ENCODE measurements around the gene MMP23B. TPM values are rescaled to one million over a fixed set of nuclear protein-coding genes. Genes with fewer than 3 reads are reported as not detected.

MMP23B gene
- total RNA-seq, 4 donors from 2014 or later = 1.8 to 5.9 (median 4.1) TPM

- H3K36me3 ChIP-seq = peaks cover 0 to 13% (median 0%) of the 10 kb centered on the region in 3 donors
- no peak for DNase-seq
- H3K27ac ChIP-seq = peak overlapping the region in 3 of 4 donors; percentile 36 to 76 (median 62)
- peaks cover 0 to 9% of the 10 kb centered on the region in 2 donors for H3K27me3 ChIP-seq
- TF ChIP-seq CTCF (IDR thresholded peaks at IDR 0.05) (no peak), POLR2A (IDR thresholded peaks at IDR 0.05) (no peak)
- no peak overlapping the region for H3K4me3 ChIP-seq
- H3K9me3 ChIP-seq = no peaks in the 10 kb centered on the region
- H3K4me1 ChIP-seq = peaks cover 3 to 26% (median 11%) of the 10 kb centered on the region in 4 donors
These were observed 5.5 kb upstream of the MMP23B start for GRCh38 chr1:1626207-1627141.

- peaks cover 0 to 13% (median 0%) of the 10 kb centered on the region in 3 donors for H3K36me3 ChIP-seq
- peak overlapping the region in 3 of 4 donors; percentile 36 to 76 (median 62) for H3K27ac ChIP-seq
- DNase-seq = peak in 2 of 3 donors; percentile 82 to 84
- no peaks in the 10 kb centered on the region for H3K9me3 ChIP-seq
- H3K4me3 ChIP-seq = peak overlapping the region in 1 of 4 donors; percentile 9
- peak in 1 of 2 donors; percentile 33 for TF ChIP-seq POLR2A (IDR thresholded peaks at IDR 0.05)
- peak in 1 of 6 experiments; percentile 5 for TF ChIP-seq CTCF (IDR thresholded peaks at IDR 0.05)
- H3K4me1 ChIP-seq = peaks cover 3 to 34% (median 18%) of the 10 kb centered on the region in 4 donors
- peaks cover 0 to 17% of the 10 kb centered on the region in 2 donors for H3K27me3 ChIP-seq
These were observed 4.6 kb upstream of the MMP23B start for GRCh38 chr1:1627261-1627828.

DNA sequence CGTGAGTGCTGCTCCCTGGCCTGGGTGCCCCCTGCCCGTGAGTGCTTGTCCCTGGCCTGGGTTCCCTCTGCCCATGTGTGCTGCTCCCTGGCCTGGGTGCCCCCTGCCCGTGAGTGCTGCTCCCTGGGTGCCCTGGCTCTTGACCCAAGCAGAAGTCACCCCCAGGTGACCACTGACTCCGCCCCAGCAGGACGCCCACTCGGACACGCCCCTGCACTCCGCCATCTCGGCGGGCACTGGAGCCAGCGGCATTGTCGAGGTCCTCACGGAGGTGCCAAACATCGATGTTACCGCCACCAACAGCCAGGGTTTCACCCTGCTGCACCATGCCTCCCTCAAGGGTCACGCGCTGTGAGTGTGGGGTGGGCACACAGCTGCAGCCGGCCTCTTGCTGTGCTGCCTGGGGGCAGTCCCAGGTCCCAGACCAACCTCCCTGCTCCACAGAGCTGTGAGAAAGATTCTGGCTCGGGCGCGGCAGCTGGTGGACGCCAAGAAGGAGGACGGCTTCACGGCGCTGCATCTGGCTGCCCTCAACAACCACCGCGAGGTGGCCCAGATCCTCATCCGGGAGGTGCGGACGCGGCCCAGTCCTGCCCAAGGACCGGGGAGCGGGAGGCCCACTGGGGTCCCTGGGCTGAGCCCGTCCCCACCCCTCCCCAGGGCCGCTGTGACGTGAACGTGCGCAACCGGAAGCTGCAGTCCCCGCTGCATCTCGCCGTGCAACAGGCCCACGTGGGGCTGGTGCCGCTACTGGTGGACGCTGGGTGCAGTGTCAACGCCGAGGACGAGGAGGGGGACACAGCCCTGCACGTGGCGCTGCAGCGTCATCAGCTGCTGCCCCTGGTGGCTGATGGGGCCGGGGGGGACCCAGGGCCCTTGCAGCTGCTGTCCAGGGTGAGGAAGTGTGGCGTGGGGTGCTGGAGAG, 3.9 kb upstream of the MMP23B start:
- DNase-seq = peak in 1 of 3 donors; percentile 51
- TF ChIP-seq POLR2A (IDR thresholded peaks at IDR 0.05) (no peak), CTCF (IDR thresholded peaks at IDR 0.05) (no peak)
- Histone ChIP-seq H3K9me3 (no peaks in the 10 kb centered on the region), H3K27me3 (peaks cover 0 to 17% of the 10 kb centered on the region in 2 donors), H3K36me3 (peaks cover 0 to 13% (median 0%) of the 10 kb centered on the region in 3 donors), H3K27ac (peak overlapping the region in 3 of 4 donors; percentile 62 to 84 (median 76)), H3K4me1 (peaks cover 3 to 34% (median 18%) of the 10 kb centered on the region in 4 donors), H3K4me3 (no peak overlapping the region)

GRCh38 chr1:1628754-1629429, 3.1 kb upstream of the MMP23B start:
- H3K36me3 ChIP-seq = peaks cover 0 to 13% (median 0%) of the 10 kb centered on the region in 3 donors
- DNase-seq = peak in 2 of 3 donors; percentile 26 to 48
- peak overlapping the region; percentile 30 to 53 (median 38) for H3K4me3 ChIP-seq
- H3K27ac ChIP-seq = peak overlapping the region; percentile 82 to 91 (median 84)
- no peaks in the 10 kb centered on the region for H3K9me3 ChIP-seq
- peaks cover 3 to 34% (median 18%) of the 10 kb centered on the region in 4 donors for H3K4me1 ChIP-seq
- peaks cover 0 to 17% of the 10 kb centered on the region in 2 donors for H3K27me3 ChIP-seq
- no peak for TF ChIP-seq POLR2A (IDR thresholded peaks at IDR 0.05)
- TF ChIP-seq CTCF (IDR thresholded peaks at IDR 0.05) = no peak

Data from Peyer's patch (tissue), 4 donors.